Transverse colon (tissue), 3 donors: ENCODE results near the gene FGF2.

ENCODE experiments used
- EP300 ChIP-seq: sonication (generic); formaldehyde crosslinking; IDR thresholded peaks from one replicate; pipeline ENCODE4 v1.6.1; 2017; ENCODE audit warnings: antibody characterized with exemption, low read depth
- POLR2A ChIP-seq: fragments of 450-650 bp; IDR thresholded peaks from one replicate; pipeline ENCODE4 v1.6.1; 2016; ENCODE audit warnings: antibody characterized with exemption, mild to moderate bottlenecking, moderate library complexity
- TF ChIP-seq, protein P1 (sequence below), 5 experiments: fragments of 200-600 bp in 3 of 5; fragments of 450-650 bp in 2 of 5; sonication (generic) in 3 of 5; IDR thresholded peaks; 1 replicate in 2 of 5; 2 replicates in 3 of 5; pipeline ENCODE4 v1.5.1; 2016 to 2017; ENCODE audit warnings: antibody characterized with exemption in 5 of 5, inconsistent platforms in 3 of 5, mild to moderate bottlenecking in 2 of 5, moderate library complexity in 1 of 5

DNA sequence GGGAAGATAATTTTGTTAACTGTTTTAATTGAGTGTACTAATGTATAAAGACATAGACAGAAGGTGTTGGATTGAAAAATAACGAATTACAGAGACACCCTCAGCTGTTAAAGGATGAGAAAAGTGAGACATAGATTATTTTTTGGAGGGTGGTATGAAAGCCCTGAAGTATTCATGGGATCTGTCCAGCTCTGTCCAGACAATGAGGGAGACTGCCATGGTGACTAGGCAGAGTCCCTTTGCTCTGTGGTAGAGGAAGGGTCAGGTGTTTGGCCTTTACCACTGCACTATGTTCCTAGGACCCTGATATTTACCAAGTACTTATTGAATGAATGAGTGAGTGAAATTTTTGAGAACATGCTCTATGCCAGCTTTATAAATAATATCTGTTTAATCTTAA lies 11.4 kb downstream of the FGF2 start:
- TF ChIP-seq, protein P1, sequence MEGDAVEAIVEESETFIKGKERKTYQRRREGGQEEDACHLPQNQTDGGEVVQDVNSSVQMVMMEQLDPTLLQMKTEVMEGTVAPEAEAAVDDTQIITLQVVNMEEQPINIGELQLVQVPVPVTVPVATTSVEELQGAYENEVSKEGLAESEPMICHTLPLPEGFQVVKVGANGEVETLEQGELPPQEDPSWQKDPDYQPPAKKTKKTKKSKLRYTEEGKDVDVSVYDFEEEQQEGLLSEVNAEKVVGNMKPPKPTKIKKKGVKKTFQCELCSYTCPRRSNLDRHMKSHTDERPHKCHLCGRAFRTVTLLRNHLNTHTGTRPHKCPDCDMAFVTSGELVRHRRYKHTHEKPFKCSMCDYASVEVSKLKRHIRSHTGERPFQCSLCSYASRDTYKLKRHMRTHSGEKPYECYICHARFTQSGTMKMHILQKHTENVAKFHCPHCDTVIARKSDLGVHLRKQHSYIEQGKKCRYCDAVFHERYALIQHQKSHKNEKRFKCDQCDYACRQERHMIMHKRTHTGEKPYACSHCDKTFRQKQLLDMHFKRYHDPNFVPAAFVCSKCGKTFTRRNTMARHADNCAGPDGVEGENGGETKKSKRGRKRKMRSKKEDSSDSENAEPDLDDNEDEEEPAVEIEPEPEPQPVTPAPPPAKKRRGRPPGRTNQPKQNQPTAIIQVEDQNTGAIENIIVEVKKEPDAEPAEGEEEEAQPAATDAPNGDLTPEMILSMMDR (IDR thresholded peaks at IDR 0.05) = no peak
- TF ChIP-seq POLR2A (no peak), EP300 (no peak)
